Activated CD4-positive, alpha-beta T cell treated with anti-CD3 and anti-CD28 coated beads for 36 hours (primary cell): ENCODE measurements around the gene THSD4. TPM values are rescaled to one million over a fixed set of nuclear protein-coding genes. Genes with fewer than 3 reads are reported as not detected.
"Not testable (repeated sequence)": the region's sequence is repeated elsewhere in the genome, so short reads cannot be mapped to it uniquely, and the experiment has no call there.

Experiments
- ATAC-seq: fragments of 200-7000 bp; cut with Tn5 transposase; one replicate; pipeline ENCODE4 v1.10.0; 2021; ENCODE audit warnings: mild to moderate bottlenecking, moderate library complexity
- CTCF ChIA-PET: fragments of 350-600 bp; sonication (Branson Sonifier 250); formaldehyde crosslinking; loops from one replicate; lab custom pipeline; 2021; ENCODE audit warnings: antibody characterized with exemption; lab: Charles Lee
- POLR2A ChIA-PET: fragments of 350-600 bp; sonication (Branson Sonifier 250); formaldehyde crosslinking; loops from one replicate; lab custom pipeline; 2021; ENCODE audit warnings: antibody characterized with exemption, inconsistent platforms; lab: Charles Lee
- DNase-seq: peaks from one replicate; pipeline ENCODE4 v3.0.0-alpha.2; 2020
- H3K27ac Mint-ChIP-seq: one replicate; pipeline ENCODE4 v1.8.0; 2021; ENCODE audit warnings: mixed read lengths
- H3K27me3 Mint-ChIP-seq: one replicate; pipeline ENCODE4 v1.8.0; 2021; ENCODE audit warnings: mixed read lengths
- H3K36me3 Mint-ChIP-seq: one replicate; pipeline ENCODE4 v1.8.0; 2021; ENCODE audit warnings: low read depth, mixed read lengths
- H3K4me1 Mint-ChIP-seq: one replicate; pipeline ENCODE4 v1.8.0; 2021; ENCODE audit warnings: mixed read lengths
- H3K4me3 Mint-ChIP-seq: one replicate; pipeline ENCODE4 v1.8.0; 2021; ENCODE audit warnings: mild to moderate bottlenecking, moderate library complexity, mixed read lengths
- H3K9me3 Mint-ChIP-seq: one replicate; pipeline ENCODE4 v1.8.0; 2021; ENCODE audit warnings: low read depth, mixed read lengths
- intact Hi-C, 2 experiments: fragments of 100-400 bp; cut with DNase I in 1 of 2; cut with micrococcal nuclease in 1 of 2; formaldehyde crosslinking; loops; one replicate each; pipeline versions ENCODE4 v1.14.2 to v1.15.1; 2022 to 2024; cut with DNase I, micrococcal nuclease
- total RNA-seq, 2 experiments: library from RNA; stranded (reverse); gene quantifications; one replicate each; pipeline ENCODE4 v1.2.3, GENCODE V29; 2021

THSD4 gene
- total RNA-seq, 2 experiments from 2014 or later = not detected

DNA sequence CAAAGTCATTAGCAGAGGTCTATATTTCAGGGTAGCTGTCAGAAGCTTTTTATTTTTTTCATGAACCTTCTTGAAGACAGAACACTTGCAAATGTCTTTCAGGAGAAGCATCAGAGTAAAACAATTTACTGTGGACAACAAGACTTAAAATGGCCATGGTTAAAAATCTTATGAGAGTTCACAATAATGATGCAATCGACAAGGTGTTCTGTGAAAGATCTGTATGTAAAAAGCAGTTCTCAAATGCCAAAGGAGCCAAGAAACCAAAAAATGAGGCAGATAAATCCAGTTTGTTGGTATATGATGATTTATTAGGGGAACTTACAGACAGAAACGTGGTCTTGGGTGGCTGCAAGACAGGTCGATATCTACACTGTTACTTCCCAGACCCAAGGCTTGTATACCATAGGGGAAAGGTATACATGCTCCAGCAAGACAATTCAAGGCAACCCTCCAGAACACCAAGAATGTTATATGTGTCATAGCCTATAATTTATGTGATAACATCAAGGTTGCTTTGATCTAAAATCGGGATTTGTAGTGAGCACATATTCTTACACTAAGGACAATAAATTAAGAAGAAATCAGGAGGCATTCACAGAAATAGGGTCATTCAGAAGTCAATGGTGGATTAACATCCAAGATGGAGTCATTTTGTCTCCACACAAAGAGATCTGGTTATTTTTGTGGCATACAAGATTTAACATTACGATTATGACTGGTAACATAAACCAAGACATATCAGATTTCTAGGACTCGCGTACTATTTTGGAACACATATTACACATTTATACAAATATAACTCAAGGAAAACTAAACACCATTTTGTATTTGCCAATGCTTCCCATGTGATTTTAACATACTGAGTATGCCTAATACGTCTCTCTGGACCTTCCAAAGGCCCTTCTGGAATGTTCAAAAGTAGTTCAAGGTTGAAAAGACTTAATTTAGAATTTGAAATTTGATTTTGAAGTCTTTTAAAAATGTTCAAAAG, 316.4 kb downstream of the THSD4 start:
- intact Hi-C loops = no loop called here
- Mint-ChIP-seq H3K4me3 (no peak overlapping the region), H3K9me3 (no peaks in the 10 kb centered on the region), H3K4me1 (no peaks in the 10 kb centered on the region), H3K36me3 (no peaks in the 10 kb centered on the region), H3K27ac (no peak overlapping the region), H3K27me3 (peaks cover 2% of the 10 kb centered on the region)
- DNase-seq (no peak), ATAC-seq (no peak)
- ChIA-PET CTCF (interaction anchor here (0.7 to 0.9 kb wide), 3 partner anchors 12 to 179 kb away, joined by 3 to 4 read pairs (median 3); no protein-coding TSS in a partner anchor), POLR2A (interaction anchor here (0.6 kb wide), 1 partner anchor 22 kb away, joined by 4 read pairs; no protein-coding TSS in a partner anchor)

DNA sequence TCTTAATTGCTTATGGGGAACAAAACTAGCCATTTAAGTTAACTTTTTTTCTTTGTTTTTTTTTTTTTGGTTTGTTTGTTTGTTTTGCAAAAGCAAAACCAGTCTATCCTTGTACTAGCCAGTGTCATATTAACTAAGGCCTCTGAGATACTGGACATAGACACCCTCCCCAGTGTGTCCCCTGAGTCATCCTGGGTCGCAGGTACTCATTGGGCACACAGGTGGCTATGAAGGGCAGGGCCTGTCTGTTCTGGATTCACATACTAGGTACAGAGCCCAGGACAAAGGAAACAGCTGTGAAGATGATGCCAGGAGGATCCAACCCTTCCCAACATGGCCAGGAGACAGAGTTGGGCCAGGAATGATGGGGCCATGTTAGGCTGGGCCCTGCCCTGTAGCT, 318.1 kb downstream of the THSD4 start:
- ChIA-PET POLR2A (no interaction called here), CTCF (interaction anchor here (1.0 kb wide), 1 partner anchor 195 kb away, joined by 3 read pairs; no protein-coding TSS in a partner anchor)
- no peaks in the 10 kb centered on the region for H3K9me3 Mint-ChIP-seq
- no peak overlapping the region for H3K27ac Mint-ChIP-seq
- no peaks in the 10 kb centered on the region for H3K4me1 Mint-ChIP-seq
- DNase-seq = no peak
- intact Hi-C loops = no loop called here
- H3K4me3 Mint-ChIP-seq = no peak overlapping the region
- H3K27me3 Mint-ChIP-seq = peaks cover 2% of the 10 kb centered on the region
- no peaks in the 10 kb centered on the region for H3K36me3 Mint-ChIP-seq
- no peak for ATAC-seq

DNA sequence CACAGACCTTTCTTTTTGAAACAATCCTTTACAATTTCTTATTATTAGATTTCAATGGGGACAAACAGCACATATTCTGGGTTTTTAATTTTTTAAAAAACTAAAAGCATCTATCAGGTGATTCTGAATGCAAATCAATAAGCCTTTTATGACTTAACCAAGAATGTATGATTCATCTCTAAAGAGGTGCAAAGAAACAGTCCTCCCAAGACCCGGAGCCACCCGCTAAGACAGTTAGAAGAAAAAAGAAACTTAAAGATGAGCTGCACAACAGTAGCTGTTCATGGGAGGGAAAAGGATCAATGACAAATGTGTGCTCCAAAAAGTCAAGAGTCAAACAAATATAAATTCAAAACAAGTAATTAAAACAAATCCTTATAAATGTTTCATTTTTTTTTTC, 319.5 kb downstream of the THSD4 start:
- Mint-ChIP-seq H3K27ac (no peak overlapping the region), H3K4me1 (no peaks in the 10 kb centered on the region), H3K36me3 (no peaks in the 10 kb centered on the region), H3K9me3 (no peaks in the 10 kb centered on the region), H3K27me3 (peaks cover 2% of the 10 kb centered on the region), H3K4me3 (no peak overlapping the region)
- POLR2A ChIA-PET = no interaction called here
- CTCF ChIA-PET = interaction anchor here (0.6 to 1.7 kb wide), 6 partner anchors 9 to 406 kb away, joined by 3 to 4 read pairs (median 4); no protein-coding TSS in a partner anchor
- DNase-seq (no peak), ATAC-seq (no peak)
- intact Hi-C loops = no loop called here

DNA sequence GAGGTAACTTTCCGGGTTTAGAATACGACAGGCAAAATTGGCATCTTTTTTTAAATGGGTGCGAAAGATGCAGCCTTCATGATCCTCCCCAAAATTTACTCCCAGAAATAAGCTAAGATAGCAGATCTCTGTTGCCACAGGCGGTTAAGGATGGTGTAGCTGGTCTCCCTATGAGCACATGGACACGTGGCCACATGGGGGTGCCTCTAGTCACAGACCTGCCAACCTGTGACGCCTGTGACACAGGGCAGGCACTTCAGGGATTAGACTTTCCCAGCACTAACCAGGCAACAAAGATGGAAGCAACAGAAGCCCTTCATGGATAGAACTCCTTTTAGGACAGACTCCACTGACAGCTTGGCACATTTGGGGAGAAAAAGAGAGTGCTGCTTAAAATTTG, 320.3 kb downstream of the THSD4 start:
- no peaks in the 10 kb centered on the region for H3K4me1 Mint-ChIP-seq
- ChIA-PET POLR2A (no interaction called here), CTCF (interaction anchor here (0.6 to 1.7 kb wide), 3 partner anchors 8 to 407 kb away, joined by 3 to 4 read pairs (median 3); no protein-coding TSS in a partner anchor)
- H3K9me3 Mint-ChIP-seq = no peaks in the 10 kb centered on the region
- DNase-seq (no peak), ATAC-seq (no peak)
- H3K4me3 Mint-ChIP-seq = no peak overlapping the region
- H3K36me3 Mint-ChIP-seq = no peaks in the 10 kb centered on the region
- no peak overlapping the region for H3K27ac Mint-ChIP-seq
- intact Hi-C loops = no loop called here
- peaks cover 2% of the 10 kb centered on the region for H3K27me3 Mint-ChIP-seq

DNA sequence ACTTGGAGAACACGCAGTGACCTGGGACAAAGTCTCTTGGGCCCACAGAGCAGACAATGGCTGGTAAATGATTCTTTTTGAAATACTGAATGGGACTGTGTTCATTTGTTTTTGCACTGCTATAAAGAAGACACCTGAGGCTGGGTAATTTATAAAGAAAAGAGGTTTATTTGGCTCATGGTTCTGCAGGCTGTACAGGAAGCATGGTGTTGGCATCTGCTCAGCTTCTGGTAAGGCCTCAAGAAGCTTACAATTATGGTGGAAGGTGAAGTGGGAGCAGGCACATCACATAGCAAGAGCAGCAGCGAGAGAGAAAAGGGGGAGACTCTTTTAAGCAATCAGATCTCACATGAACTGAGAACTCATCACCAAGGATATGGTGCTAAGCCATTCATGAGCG, 321.6 kb downstream of the THSD4 start:
- Mint-ChIP-seq H3K4me3 (no peak overlapping the region), H3K36me3 (no peaks in the 10 kb centered on the region), H3K9me3 (no peaks in the 10 kb centered on the region), H3K4me1 (no peaks in the 10 kb centered on the region), H3K27ac (no peak overlapping the region), H3K27me3 (peaks cover 4% of the 10 kb centered on the region)
- CTCF ChIA-PET = no interaction called here
- POLR2A ChIA-PET = no interaction called here
- intact Hi-C loops = no loop called here
- no peak for DNase-seq
- ATAC-seq = no peak

DNA sequence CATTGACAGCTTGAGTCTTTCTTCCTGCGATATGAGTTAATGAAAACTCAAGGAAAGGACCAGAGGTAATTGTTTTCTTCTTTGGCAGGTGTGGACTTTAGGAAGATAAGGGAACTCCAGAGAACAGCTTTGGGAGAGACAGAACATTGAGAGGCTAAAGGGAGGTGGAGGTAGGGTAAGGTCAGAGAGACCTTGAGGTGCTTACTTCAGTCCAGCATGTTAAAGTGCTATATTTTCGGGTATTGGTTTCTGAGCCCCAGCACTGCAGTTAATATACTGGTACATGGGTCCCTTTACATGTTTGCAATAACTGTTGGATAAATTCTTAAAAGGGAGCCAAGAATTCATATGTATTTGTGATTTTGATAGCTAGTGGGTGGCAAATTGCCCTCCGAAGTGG, 322.1 kb downstream of the THSD4 start:
- no peak for DNase-seq
- Mint-ChIP-seq H3K4me3 (no peak overlapping the region), H3K36me3 (no peaks in the 10 kb centered on the region), H3K9me3 (no peaks in the 10 kb centered on the region), H3K4me1 (no peaks in the 10 kb centered on the region), H3K27me3 (peaks cover 4% of the 10 kb centered on the region), H3K27ac (no peak overlapping the region)
- ATAC-seq = no peak
- CTCF ChIA-PET = interaction anchor here (0.6 to 0.7 kb wide), 3 partner anchors 241 to 613 kb away, joined by 3 to 4 read pairs (median 4); no protein-coding TSS in a partner anchor
- POLR2A ChIA-PET = no interaction called here
- intact Hi-C loops = no loop called here

DNA sequence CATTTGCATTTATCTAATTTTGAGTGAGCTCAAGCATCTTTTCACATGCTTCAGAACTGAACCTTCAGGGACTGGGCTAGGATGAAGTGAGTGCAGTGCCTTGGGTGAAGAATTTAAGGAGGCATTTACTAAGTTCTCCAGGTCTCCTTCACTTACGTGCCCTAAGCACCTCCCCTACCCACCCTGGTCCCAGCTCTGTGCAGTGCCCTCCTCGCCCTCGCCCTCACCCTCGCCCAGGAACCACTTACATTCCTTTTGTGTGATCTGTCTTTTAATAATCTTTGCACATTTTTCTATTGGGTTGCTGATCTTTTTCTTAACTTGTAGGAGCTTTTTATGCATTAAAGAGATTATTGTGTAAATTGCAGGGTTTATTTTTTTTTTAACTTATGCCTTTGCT, 322.6 kb downstream of the THSD4 start:
- CTCF ChIA-PET = interaction anchor here (0.6 to 0.7 kb wide), 2 partner anchors 288 to 613 kb away, joined by 3 to 4 read pairs; no protein-coding TSS in a partner anchor
- intact Hi-C loops = no loop called here

DNA sequence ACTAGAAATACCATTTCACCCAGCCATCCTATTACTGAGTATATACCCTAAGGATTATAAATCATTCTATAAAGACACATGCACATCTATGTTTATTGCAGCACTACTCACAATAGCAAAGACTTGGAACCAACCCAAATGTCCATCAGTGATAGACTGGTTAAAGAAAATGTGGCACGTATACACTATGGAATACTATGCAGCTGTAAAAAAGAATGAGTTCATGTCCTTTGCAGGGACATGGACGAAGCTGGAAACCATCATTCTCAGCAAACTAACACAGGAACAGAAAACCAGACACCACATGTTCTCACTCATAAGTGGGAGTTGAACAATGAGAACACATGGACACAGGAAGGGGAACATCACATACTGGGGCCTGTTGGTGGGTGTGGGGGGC, 324.2 kb downstream of the THSD4 start:
- intact Hi-C loops, ATAC-seq: not testable (repeated sequence)

More for the DNA sequence above, 322.6 kb downstream of the THSD4 start:
- H3K4me3 Mint-ChIP-seq = no peak overlapping the region
- no peaks in the 10 kb centered on the region for H3K36me3 Mint-ChIP-seq
- peaks cover 7% of the 10 kb centered on the region for H3K27me3 Mint-ChIP-seq
- H3K27ac Mint-ChIP-seq = no peak overlapping the region
- H3K9me3 Mint-ChIP-seq = no peaks in the 10 kb centered on the region
- no peak for DNase-seq
- H3K4me1 Mint-ChIP-seq = no peaks in the 10 kb centered on the region
- POLR2A ChIA-PET = no interaction called here
- no peak for ATAC-seq

DNA sequence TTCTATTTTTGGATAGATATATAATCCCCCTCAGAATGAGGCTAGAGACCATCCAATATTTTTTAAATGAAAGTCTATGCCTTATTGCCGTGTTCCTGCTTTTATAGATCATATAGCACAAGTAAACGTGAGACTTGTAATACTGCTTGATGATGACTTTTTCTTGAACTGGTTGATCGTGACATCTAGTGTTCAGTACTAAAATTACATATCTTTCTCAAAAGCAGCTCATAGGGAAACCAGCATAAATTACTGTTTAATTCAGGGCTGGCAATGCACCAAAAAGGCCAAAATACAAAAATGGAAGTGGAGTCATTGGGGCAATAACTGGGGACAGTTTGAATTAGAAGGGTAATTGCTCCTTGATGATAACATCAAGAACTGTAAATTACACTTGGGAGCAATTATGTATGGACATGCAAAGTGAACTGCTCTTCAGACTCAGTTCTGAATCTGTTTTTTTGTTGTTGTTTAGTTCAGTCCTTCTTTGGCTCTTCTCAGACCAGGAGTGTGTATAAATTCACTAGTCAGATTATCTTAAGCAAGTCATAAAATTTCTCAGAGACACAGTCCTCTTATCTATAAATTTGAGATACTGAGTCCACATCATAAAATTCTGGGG, 325.3 kb downstream of the THSD4 start:
- intact Hi-C loops = loop anchor here (1.0 to 10.0 kb wide), 8 partner anchors 54 to 1963 kb away; partner anchors contain the start of gene THSD4 (in 2 of the 2)
- no peak overlapping the region for H3K27ac Mint-ChIP-seq
- DNase-seq = no peak
- H3K9me3 Mint-ChIP-seq = no peaks in the 10 kb centered on the region
- ATAC-seq = no peak
- CTCF ChIA-PET = interaction anchor here (0.6 to 1.6 kb wide), 9 partner anchors 9 to 570 kb away, joined by 3 to 18 read pairs (median 4); no protein-coding TSS in a partner anchor
- POLR2A ChIA-PET = interaction anchor here (0.7 kb wide), 1 partner anchor 87 kb away, joined by 3 read pairs; no protein-coding TSS in a partner anchor
- H3K4me1 Mint-ChIP-seq = no peaks in the 10 kb centered on the region
- no peak overlapping the region for H3K4me3 Mint-ChIP-seq
- H3K27me3 Mint-ChIP-seq = peaks cover 5% of the 10 kb centered on the region
- no peaks in the 10 kb centered on the region for H3K36me3 Mint-ChIP-seq

More for the DNA sequence above, 324.2 kb downstream of the THSD4 start:
- H3K36me3 Mint-ChIP-seq, H3K27ac Mint-ChIP-seq, DNase-seq, H3K9me3 Mint-ChIP-seq, H3K4me1 Mint-ChIP-seq, H3K4me3 Mint-ChIP-seq, H3K27me3 Mint-ChIP-seq, POLR2A ChIA-PET: not testable (repeated sequence)
- CTCF ChIA-PET = interaction anchor here (0.6 to 1.4 kb wide), 6 partner anchors 31 to 1111 kb away, joined by 3 to 18 read pairs (median 3); no protein-coding TSS in a partner anchor

DNA sequence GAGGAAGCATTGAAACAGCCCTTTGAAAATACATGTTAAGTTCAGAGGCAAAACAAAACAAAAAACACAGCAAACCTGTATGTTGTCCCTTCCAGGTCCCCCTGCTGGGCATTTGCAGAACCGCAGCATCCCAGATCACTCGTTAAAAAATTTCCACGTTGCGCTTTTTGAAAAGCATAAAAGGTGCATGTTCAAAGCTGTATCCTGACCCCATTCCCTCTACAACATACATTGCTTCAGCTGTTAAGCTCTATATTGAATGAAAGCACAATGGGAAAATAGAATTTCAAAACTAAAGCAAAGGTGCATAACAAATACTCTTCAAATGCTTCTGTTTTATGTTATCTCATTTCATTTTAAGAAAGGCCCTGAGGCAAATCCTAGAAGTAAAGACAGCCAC, 328.3 kb downstream of the THSD4 start:
- DNase-seq (peak; percentile 70), ATAC-seq (no peak)
- Mint-ChIP-seq H3K27ac (no peak overlapping the region), H3K4me3 (no peak overlapping the region), H3K4me1 (no peaks in the 10 kb centered on the region), H3K36me3 (no peaks in the 10 kb centered on the region), H3K27me3 (peaks cover 5% of the 10 kb centered on the region), H3K9me3 (no peaks in the 10 kb centered on the region)
- CTCF ChIA-PET = interaction anchor here (0.7 to 1.4 kb wide), 11 partner anchors 8 to 864 kb away, joined by 3 to 7 read pairs (median 4); no protein-coding TSS in a partner anchor
- POLR2A ChIA-PET = no interaction called here
- intact Hi-C loops = loop anchor here (2.0 to 10.0 kb wide), 4 partner anchors 433 to 1966 kb away; no protein-coding TSS in a partner anchor
